Liver (tissue), 9 donors: Measurements from ENCODE around the gene TEDC2. TPM values are rescaled to one million over a fixed set of nuclear protein-coding genes. Genes with fewer than 3 reads are reported as not detected.
"Not testable (repeated sequence)": the region's sequence is repeated elsewhere in the genome, so short reads cannot be mapped to it uniquely, and the experiment has no call there.

Source experiments
- DNase-seq: peaks from one replicate; pipeline ENCODE4 v3.0.0-alpha.2; 2017; ENCODE audit warnings: low spot score
- H3K27ac ChIP-seq, 2 donors: one replicate each; pipeline ENCODE4 v1.7.0; 2013; ENCODE audit warnings: inconsistent platforms in 2 of 2, low read length in 2 of 2, control low read depth in 1 of 2, low read depth in 1 of 2, mild to moderate bottlenecking in 1 of 2
- H3K27me3 ChIP-seq, 4 donors: one replicate each; pipeline versions ENCODE4 v1.6.1 to v1.7.0; 2013; ENCODE audit warnings: low read length in 3 of 4, inconsistent platforms in 1 of 4, mild to moderate bottlenecking in 1 of 4, moderate library complexity in 1 of 4; ENCODE audit not compliant: control insufficient read depth in 4 of 4, insufficient read depth in 4 of 4
- H3K36me3 ChIP-seq, 4 donors: one replicate each; pipeline versions ENCODE4 v1.6.1 to v1.7.0; 2013; ENCODE audit warnings: low read length in 3 of 4, mild to moderate bottlenecking in 3 of 4, low read depth in 1 of 4, moderate library complexity in 1 of 4; ENCODE audit not compliant: control insufficient read depth in 4 of 4, insufficient read depth in 3 of 4
- H3K4me1 ChIP-seq, 4 donors: one replicate each; pipeline versions ENCODE4 v1.6.1 to v1.7.0; 2013; ENCODE audit warnings: low read length in 3 of 4, mild to moderate bottlenecking in 3 of 4, moderate library complexity in 1 of 4; ENCODE audit not compliant: control insufficient read depth in 4 of 4, insufficient read depth in 4 of 4
- H3K4me3 ChIP-seq, 3 donors: one replicate each; pipeline versions ENCODE4 v1.6.1 to v1.7.0; 2013; ENCODE audit warnings: low read length in 3 of 3, control low read depth in 1 of 3, low read depth in 1 of 3, mild to moderate bottlenecking in 1 of 3
- H3K9ac ChIP-seq, 2 donors: one replicate each; pipeline ENCODE4 v1.7.0; 2013; ENCODE audit warnings: low read length in 2 of 2, mild to moderate bottlenecking in 2 of 2, moderate library complexity in 2 of 2, control low read depth in 1 of 2, low read depth in 1 of 2
- H3K9me3 ChIP-seq, 4 donors: one replicate each; pipeline versions ENCODE4 v1.6.1 to v1.7.0; 2013; ENCODE audit warnings: low read length in 3 of 4; ENCODE audit not compliant: control insufficient read depth in 4 of 4
- EGR1 ChIP-seq, 2 donors: IDR thresholded peaks; 2 replicates each; pipeline ENCODE4 v1.6.1; 2016 to 2018; ENCODE audit warnings: antibody characterized with exemption in 2 of 2, low read depth in 2 of 2
- HNF4A ChIP-seq, 2 donors: conservative IDR thresholded peaks; 2 replicates each; pipeline ENCODE4 v1.6.1; 2016; ENCODE audit warnings: antibody characterized with exemption in 2 of 2, mild to moderate bottlenecking in 2 of 2
- HNF4G ChIP-seq: IDR thresholded peaks from 2 replicates; pipeline ENCODE4 v1.6.1; 2016; ENCODE audit warnings: antibody characterized with exemption
- JUND ChIP-seq, 2 donors: IDR thresholded peaks; 2 replicates each; pipeline ENCODE4 v1.6.1; 2016; ENCODE audit warnings: antibody characterized with exemption in 2 of 2
- MAX ChIP-seq: IDR thresholded peaks from 2 replicates; pipeline ENCODE4 v1.6.1; 2016; ENCODE audit warnings: antibody characterized with exemption
- NR2F2 ChIP-seq: IDR thresholded peaks from 2 replicates; pipeline ENCODE4 v1.6.1; 2016; ENCODE audit warnings: antibody characterized with exemption
- RAD21 ChIP-seq, 2 donors: IDR thresholded peaks; 2 replicates each; pipeline ENCODE4 v1.6.1; 2016; ENCODE audit warnings: antibody characterized with exemption in 2 of 2, mild to moderate bottlenecking in 2 of 2
- SP1 ChIP-seq: IDR thresholded peaks from 2 replicates; pipeline ENCODE4 v1.6.1; 2018; ENCODE audit warnings: antibody characterized with exemption, mild to moderate bottlenecking
- YY1 ChIP-seq: IDR thresholded peaks from 2 replicates; pipeline ENCODE4 v1.6.1; 2016; ENCODE audit warnings: antibody characterized with exemption, mild to moderate bottlenecking
- WGBS: extraction: QIAGEN DNeasy Blood & Tissue Kit; methylation state at CpG from one replicate; pipeline ENCODE4 v1.1.7; 2013; 5-methylcytosine and 5-hydroxymethylcytosine counted together
- polyA plus RNA-seq, 2 donors: library from polyadenylated mRNA; stranded (reverse) in 1 of 2; unstranded in 1 of 2; fragments of 200-250 nt in 1 of 2; fragments of >200 nt in 1 of 2; fragmentation: Nextera tagmentation in 1 of 2; extraction: Ambion mirVana in 1 of 2; gene quantifications; one replicate each; pipeline versions ENCODE4 v1.2.1 to v1.2.3, GENCODE V29; 2013 to 2015
- total RNA-seq, 2 donors: library from RNA; depleted of rRNA; stranded (reverse); fragments of >200 nt; gene quantifications; one replicate each; pipeline ENCODE4 v1.2.3, GENCODE V29; 2014
- TF ChIP-seq, protein P1 (sequence below): fragments of 150-350 bp; IDR thresholded peaks from 2 replicates; pipeline ENCODE4 v1.5.1; 2017; ENCODE audit warnings: improper control_type of control experiment, low read depth, low read length; ENCODE audit not compliant: missing input control
- TF ChIP-seq, protein P2 (sequence below): IDR thresholded peaks from 2 replicates; pipeline ENCODE4 v1.6.1; 2016; ENCODE audit warnings: antibody characterized with exemption
- TF ChIP-seq, protein P3 (sequence below): IDR thresholded peaks from 2 replicates; pipeline ENCODE4 v1.6.1; 2016; ENCODE audit warnings: antibody characterized with exemption
- donor health status: healthy.
- donor health status: healthy.
- donor health status: healthy.
- donor health status: healthy.
- donor health status: healthy.

TEDC2 gene
- total and polyA plus RNA-seq, 4 donors: 0.71 to 6.7 (median 1.1) TPM

DNA sequence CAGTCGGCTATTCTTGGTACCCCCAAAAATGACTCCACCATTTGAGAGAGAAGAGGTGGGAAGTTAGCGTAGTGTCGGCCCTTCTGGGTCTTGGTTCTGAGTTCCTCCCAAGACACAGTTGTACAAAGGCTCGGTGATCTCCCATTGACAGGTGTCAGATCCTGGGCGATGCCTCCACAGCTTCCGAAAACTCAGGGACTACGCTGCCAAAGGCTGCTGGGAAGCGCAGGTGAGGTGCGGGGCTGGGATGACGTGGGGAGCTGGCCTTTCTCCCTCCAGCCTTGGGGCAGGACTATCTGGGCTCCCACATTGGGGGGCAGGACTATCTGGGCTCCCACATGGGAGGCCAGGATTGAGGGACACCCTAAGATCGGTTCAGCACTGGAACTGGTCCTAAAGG, 20.3 kb upstream of the TEDC2 start:
- TF ChIP-seq HNF4G (no peak), HNF4A (conservative IDR thresholded peaks at IDR 0.05) (no peak), RAD21 (IDR thresholded peaks at IDR 0.05) (no peak), SP1 (no peak), MAX (no peak), YY1 (no peak), EGR1 (IDR thresholded peaks at IDR 0.05; ENCODE audit: low read depth in 2 of 2) (no peak), NR2F2 (no peak), JUND (IDR thresholded peaks at IDR 0.05) (no peak)
- TF ChIP-seq, protein P1, sequence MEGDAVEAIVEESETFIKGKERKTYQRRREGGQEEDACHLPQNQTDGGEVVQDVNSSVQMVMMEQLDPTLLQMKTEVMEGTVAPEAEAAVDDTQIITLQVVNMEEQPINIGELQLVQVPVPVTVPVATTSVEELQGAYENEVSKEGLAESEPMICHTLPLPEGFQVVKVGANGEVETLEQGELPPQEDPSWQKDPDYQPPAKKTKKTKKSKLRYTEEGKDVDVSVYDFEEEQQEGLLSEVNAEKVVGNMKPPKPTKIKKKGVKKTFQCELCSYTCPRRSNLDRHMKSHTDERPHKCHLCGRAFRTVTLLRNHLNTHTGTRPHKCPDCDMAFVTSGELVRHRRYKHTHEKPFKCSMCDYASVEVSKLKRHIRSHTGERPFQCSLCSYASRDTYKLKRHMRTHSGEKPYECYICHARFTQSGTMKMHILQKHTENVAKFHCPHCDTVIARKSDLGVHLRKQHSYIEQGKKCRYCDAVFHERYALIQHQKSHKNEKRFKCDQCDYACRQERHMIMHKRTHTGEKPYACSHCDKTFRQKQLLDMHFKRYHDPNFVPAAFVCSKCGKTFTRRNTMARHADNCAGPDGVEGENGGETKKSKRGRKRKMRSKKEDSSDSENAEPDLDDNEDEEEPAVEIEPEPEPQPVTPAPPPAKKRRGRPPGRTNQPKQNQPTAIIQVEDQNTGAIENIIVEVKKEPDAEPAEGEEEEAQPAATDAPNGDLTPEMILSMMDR: no peak
- TF ChIP-seq, protein P2, sequence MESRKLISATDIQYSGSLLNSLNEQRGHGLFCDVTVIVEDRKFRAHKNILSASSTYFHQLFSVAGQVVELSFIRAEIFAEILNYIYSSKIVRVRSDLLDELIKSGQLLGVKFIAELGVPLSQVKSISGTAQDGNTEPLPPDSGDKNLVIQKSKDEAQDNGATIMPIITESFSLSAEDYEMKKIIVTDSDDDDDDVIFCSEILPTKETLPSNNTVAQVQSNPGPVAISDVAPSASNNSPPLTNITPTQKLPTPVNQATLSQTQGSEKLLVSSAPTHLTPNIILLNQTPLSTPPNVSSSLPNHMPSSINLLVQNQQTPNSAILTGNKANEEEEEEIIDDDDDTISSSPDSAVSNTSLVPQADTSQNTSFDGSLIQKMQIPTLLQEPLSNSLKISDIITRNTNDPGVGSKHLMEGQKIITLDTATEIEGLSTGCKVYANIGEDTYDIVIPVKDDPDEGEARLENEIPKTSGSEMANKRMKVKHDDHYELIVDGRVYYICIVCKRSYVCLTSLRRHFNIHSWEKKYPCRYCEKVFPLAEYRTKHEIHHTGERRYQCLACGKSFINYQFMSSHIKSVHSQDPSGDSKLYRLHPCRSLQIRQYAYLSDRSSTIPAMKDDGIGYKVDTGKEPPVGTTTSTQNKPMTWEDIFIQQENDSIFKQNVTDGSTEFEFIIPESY: no peak
- 98% methylated on average over 11 of the region's 11 CpGs for WGBS

DNA sequence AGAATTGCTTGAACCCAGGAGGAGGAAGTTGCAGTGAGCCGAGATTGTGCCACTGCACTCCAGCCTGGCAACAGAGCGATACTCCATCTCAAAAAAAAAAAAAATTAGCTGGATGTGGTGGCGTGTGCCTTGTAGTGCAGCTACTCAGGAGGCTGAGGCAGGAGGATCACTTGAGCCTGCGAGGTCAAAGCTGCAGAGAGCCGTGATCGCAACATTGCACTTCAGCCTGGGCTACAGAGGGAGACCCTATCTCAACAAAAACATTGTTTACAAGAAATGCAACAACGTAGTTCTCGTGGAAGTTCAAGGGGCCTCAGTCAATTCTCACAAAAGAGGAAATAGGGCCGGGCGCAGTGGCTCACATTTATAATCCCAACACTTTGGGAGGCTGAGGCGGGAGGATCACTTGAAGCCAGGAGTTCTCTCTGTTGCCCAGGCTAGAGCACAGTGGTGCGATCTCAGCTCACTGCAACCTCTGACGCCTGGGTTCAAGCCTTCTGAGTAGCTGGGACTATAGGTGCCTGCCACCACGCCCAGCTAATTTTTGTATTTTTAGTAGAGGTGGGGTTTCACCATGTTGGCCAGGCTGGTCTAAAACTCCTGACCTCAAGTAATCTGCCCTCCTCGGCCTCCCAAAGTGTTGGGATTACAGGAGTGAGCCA, 18.6 kb upstream of the TEDC2 start:
- DNase-seq, H3K36me3 ChIP-seq: not testable (repeated sequence)

More for the DNA sequence above, 20.3 kb upstream of the TEDC2 start:
- H3K4me1 ChIP-seq: no peaks in the 10 kb centered on the region
- H3K9ac ChIP-seq: no peak overlapping the region
- DNase-seq: no peak
- H3K27ac ChIP-seq: no peak overlapping the region
- no peaks in the 10 kb centered on the region for H3K9me3 ChIP-seq
- H3K4me3 ChIP-seq: no peak overlapping the region
- no peaks in the 10 kb centered on the region for H3K36me3 ChIP-seq
- H3K27me3 ChIP-seq: no peaks in the 10 kb centered on the region

GRCh38 chr16:2443555-2443954, 16.4 kb upstream of the TEDC2 start:
- Histone ChIP-seq H3K4me3 (no peak overlapping the region), H3K4me1 (no peaks in the 10 kb centered on the region), H3K9me3 (no peaks in the 10 kb centered on the region), H3K27me3 (no peaks in the 10 kb centered on the region), H3K9ac (no peak overlapping the region), H3K27ac (no peak overlapping the region), H3K36me3 (peaks cover 0 to 14% (median under 1%) of the 10 kb centered on the region in 4 donors)
- WGBS: 91% methylated on average over 9 of the region's 9 CpGs
- TF ChIP-seq, protein P2: no peak
- no peak for TF ChIP-seq RAD21 (IDR thresholded peaks at IDR 0.05)
- TF ChIP-seq MAX: no peak
- TF ChIP-seq HNF4G: no peak
- TF ChIP-seq, protein P1: no peak
- no peak for TF ChIP-seq NR2F2
- TF ChIP-seq, protein P3, sequence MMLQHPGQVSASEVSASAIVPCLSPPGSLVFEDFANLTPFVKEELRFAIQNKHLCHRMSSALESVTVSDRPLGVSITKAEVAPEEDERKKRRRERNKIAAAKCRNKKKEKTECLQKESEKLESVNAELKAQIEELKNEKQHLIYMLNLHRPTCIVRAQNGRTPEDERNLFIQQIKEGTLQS: no peak
- no peak for TF ChIP-seq JUND (IDR thresholded peaks at IDR 0.05)
- TF ChIP-seq YY1: no peak
- no peak for DNase-seq

More for the DNA sequence above, 18.6 kb upstream of the TEDC2 start:
- H3K27me3 ChIP-seq, H3K27ac ChIP-seq, H3K9ac ChIP-seq, H3K9me3 ChIP-seq, H3K4me1 ChIP-seq, H3K4me3 ChIP-seq: not testable (repeated sequence)
- WGBS: 95% methylated on average over 15 of the region's 15 CpGs
